Fibroblast of the conjunctiva (primary cell): ENCODE results near the gene OR2B3.
"Not testable (repeated sequence)": the region's sequence is repeated elsewhere in the genome, so short reads cannot be mapped to it uniquely, and the experiment has no call there.

Source experiments
- DNase-seq: peaks from one replicate; pipeline ENCODE4 v3.0.0-alpha.2; 2010; ENCODE audit warnings: low read depth

The OR2B3 gene

GRCh38 chr6:29087213-29087612, at the start of gene OR2B3:
Gene OR2B3 (minus strand): TSS chr6:29087313. CDS start chr6:29087248, 65 bp downstream.
- no peak for DNase-seq

GRCh38 chr6:29131691-29132090, 44.6 kb upstream of the OR2B3 start:
- no peak for DNase-seq

GRCh38 chr6:29130644-29131043, 43.5 kb upstream of the OR2B3 start:
- DNase-seq = no peak

GRCh38 chr6:29129326-29130012, 42.4 kb upstream of the OR2B3 start:
- DNase-seq = no peak

GRCh38 chr6:29114964-29115363, 27.9 kb upstream of the OR2B3 start:
- not testable (repeated sequence) for DNase-seq

- DNase-seq = no peak
These were observed 25.0 kb upstream of the OR2B3 start for GRCh38 chr6:29112135-29112534.

- DNase-seq = no peak
These were observed 20.6 kb upstream of the OR2B3 start, which contains the start of gene OR2J3 for GRCh38 chr6:29107758-29108157. Gene OR2J3 (plus strand): TSS chr6:29108058. CDS start chr6:29111891, 3,833 bp downstream.

- DNase-seq = no peak
These were observed 12.1 kb upstream of the OR2B3 start, which contains the start of gene OR2J1 for GRCh38 chr6:29099190-29099589. Gene OR2J1 (plus strand): TSS chr6:29099490. CDS start chr6:29100943, 1,453 bp downstream.

GRCh38 chr6:29097803-29098202, 10.7 kb upstream of the OR2B3 start:
- DNase-seq = no peak

GRCh38 chr6:29092957-29093356, 5.8 kb upstream of the OR2B3 start:
- DNase-seq = no peak

GRCh38 chr6:29082457-29082856, 4.7 kb downstream of the OR2B3 start:
- no peak for DNase-seq

GRCh38 chr6:29081312-29081711, 5.8 kb downstream of the OR2B3 start:
- no peak for DNase-seq

GRCh38 chr6:29079203-29079602, 7.9 kb downstream of the OR2B3 start:
- no peak for DNase-seq

GRCh38 chr6:29071831-29072723, 15.0 kb downstream of the OR2B3 start:
- no peak for DNase-seq

GRCh38 chr6:29051680-29052079, 35.4 kb downstream of the OR2B3 start:
- DNase-seq = no peak

GRCh38 chr6:29045075-29045474, 42.0 kb downstream of the OR2B3 start, which contains the start of gene OR2W1:
Gene OR2W1 (minus strand): TSS chr6:29045175. CDS start chr6:29045175, 0 bp downstream.
- DNase-seq = no peak
